PFSK-1 (cell line): Measurements from ENCODE around the gene SORT1.

Experiments
- POLR2AphosphoS5 ChIP-seq: IDR thresholded peaks from 2 replicates; pipeline ENCODE4 v1.6.1; 2012; ENCODE audit warnings: low read depth, mild to moderate bottlenecking, control low read depth, low read length, moderate library complexity
- SIN3A ChIP-seq: IDR thresholded peaks from 2 replicates; pipeline ENCODE4 v1.6.1; 2012; ENCODE audit warnings: mild to moderate bottlenecking, low read length, moderate library complexity, borderline replicate concordance; ENCODE audit not compliant: insufficient read depth
- TAF1 ChIP-seq: IDR thresholded peaks from 2 replicates; pipeline ENCODE4 v1.6.1; 2012; ENCODE audit warnings: low read length, control low read depth, borderline replicate concordance; ENCODE audit not compliant: insufficient read depth
- TF ChIP-seq, protein P1 (sequence below), 2 experiments: IDR thresholded peaks; 2 replicates each; pipeline versions ENCODE4 v1.6.1 to v1.8.0; 2011 to 2012; ENCODE audit warnings: low read depth in 2 of 2, low read length in 2 of 2, control low read depth in 1 of 2, inconsistent platforms in 1 of 2, mild to moderate bottlenecking in 1 of 2, moderate library complexity in 1 of 2; ENCODE audit not compliant: insufficient read depth in 1 of 2

- TF ChIP-seq TAF1 = no peak
- TF ChIP-seq SIN3A = no peak
- TF ChIP-seq, protein P1, sequence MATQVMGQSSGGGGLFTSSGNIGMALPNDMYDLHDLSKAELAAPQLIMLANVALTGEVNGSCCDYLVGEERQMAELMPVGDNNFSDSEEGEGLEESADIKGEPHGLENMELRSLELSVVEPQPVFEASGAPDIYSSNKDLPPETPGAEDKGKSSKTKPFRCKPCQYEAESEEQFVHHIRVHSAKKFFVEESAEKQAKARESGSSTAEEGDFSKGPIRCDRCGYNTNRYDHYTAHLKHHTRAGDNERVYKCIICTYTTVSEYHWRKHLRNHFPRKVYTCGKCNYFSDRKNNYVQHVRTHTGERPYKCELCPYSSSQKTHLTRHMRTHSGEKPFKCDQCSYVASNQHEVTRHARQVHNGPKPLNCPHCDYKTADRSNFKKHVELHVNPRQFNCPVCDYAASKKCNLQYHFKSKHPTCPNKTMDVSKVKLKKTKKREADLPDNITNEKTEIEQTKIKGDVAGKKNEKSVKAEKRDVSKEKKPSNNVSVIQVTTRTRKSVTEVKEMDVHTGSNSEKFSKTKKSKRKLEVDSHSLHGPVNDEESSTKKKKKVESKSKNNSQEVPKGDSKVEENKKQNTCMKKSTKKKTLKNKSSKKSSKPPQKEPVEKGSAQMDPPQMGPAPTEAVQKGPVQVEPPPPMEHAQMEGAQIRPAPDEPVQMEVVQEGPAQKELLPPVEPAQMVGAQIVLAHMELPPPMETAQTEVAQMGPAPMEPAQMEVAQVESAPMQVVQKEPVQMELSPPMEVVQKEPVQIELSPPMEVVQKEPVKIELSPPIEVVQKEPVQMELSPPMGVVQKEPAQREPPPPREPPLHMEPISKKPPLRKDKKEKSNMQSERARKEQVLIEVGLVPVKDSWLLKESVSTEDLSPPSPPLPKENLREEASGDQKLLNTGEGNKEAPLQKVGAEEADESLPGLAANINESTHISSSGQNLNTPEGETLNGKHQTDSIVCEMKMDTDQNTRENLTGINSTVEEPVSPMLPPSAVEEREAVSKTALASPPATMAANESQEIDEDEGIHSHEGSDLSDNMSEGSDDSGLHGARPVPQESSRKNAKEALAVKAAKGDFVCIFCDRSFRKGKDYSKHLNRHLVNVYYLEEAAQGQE (IDR thresholded peaks at IDR 0.05; ENCODE audit: insufficient read depth in 1 of 2, low read depth in 2 of 2, low read length in 2 of 2) = no peak
- TF ChIP-seq POLR2AphosphoS5 = no peak
These were observed 122.9 kb downstream of the SORT1 start for GRCh38 chr1:109274533-109275476.
